Esophagus muscularis mucosa (tissue), 4 donors: ENCODE data around the gene NOCT. TPM values are rescaled to one million over a fixed set of nuclear protein-coding genes. Genes with fewer than 3 reads are reported as not detected.

ENCODE experiments used
- DNase-seq: peaks from one replicate; pipeline ENCODE4 v3.0.0-alpha.2; 2017; ENCODE audit errors: extremely low spot score
- H3K27ac ChIP-seq, 4 donors: fragments of 200-600 bp; sonication (generic); replicated peaks in 1 of 4; 1 replicate in 3 of 4; 2 replicates in 1 of 4; pipeline ENCODE4 v1.5.1; 2016 to 2019; ENCODE audit warnings: mild to moderate bottlenecking in 1 of 4
- H3K27me3 ChIP-seq, 4 donors: fragments of 200-600 bp; sonication (generic); one replicate each; pipeline versions ENCODE4 v1.5.1 to v1.6.0; 2016 to 2019
- H3K36me3 ChIP-seq, 4 donors: fragments of 200-600 bp; sonication (generic); one replicate each; pipeline ENCODE4 v1.5.1; 2016 to 2019
- H3K4me1 ChIP-seq, 4 donors: fragments of 200-600 bp; sonication (generic); one replicate each; pipeline ENCODE4 v1.5.1; 2016 to 2019
- H3K4me3 ChIP-seq, 4 donors: fragments of 200-600 bp; sonication (generic); 1 replicate in 2 of 4; 2 replicates in 2 of 4; pipeline ENCODE4 v1.5.1; 2016 to 2019; ENCODE audit warnings: mild to moderate bottlenecking in 4 of 4, moderate library complexity in 1 of 4
- H3K9me3 ChIP-seq, 4 donors: fragments of 200-600 bp; sonication (generic); 1 replicate in 3 of 4; 2 replicates in 1 of 4; pipeline ENCODE4 v1.5.1; 2016 to 2019
- CTCF ChIP-seq, 3 experiments: fragments of 200-600 bp in 2 of 3; fragments of 450-650 bp in 1 of 3; sonication (generic) in 2 of 3; IDR thresholded peaks; one replicate each; pipeline ENCODE4 v1.5.1; 2017 to 2019; ENCODE audit warnings: antibody characterized with exemption in 3 of 3, mild to moderate bottlenecking in 2 of 3, moderate library complexity in 1 of 3
- EP300 ChIP-seq: sonication (generic); formaldehyde crosslinking; IDR thresholded peaks from one replicate; pipeline ENCODE4 v1.6.1; 2017; ENCODE audit warnings: antibody characterized with exemption
- POLR2A ChIP-seq: fragments of 450-650 bp; IDR thresholded peaks from one replicate; pipeline ENCODE4 v1.6.1; 2017; ENCODE audit warnings: antibody characterized with exemption, moderate library complexity, mild to moderate bottlenecking, low read depth
- POLR2AphosphoS5 ChIP-seq, 2 donors: sonication (generic); formaldehyde crosslinking; IDR thresholded peaks; one replicate each; pipeline ENCODE4 v1.6.1; 2017; ENCODE audit warnings: antibody characterized with exemption in 2 of 2
- WGBS: methylation state at CpG from one replicate; pipeline ENCODE4 v1.1.5; 2018; 5-methylcytosine and 5-hydroxymethylcytosine counted together
- intact Hi-C: fragments of 100-400 bp; cut with DNase I; formaldehyde crosslinking; loops from one replicate; pipeline ENCODE4 v1.15.1; 2023
- total RNA-seq, 4 donors: library from RNA; depleted of rRNA; stranded (reverse); fragments of >200 nt; gene quantifications; one replicate each; pipeline versions ENCODE4 v1.1.0 to v1.2.1, GENCODE V29; 2016

NOCT gene
- total RNA-seq: 1 to 10 TPM; 1.7 to 7.0 (median 2.1) TPM

GRCh38 chr4:139015269-139015947 lies at the start of gene NOCT:
NOCT (plus strand) TSS chr4:139015781; CDS start chr4:139015982, 201 bp downstream.
- DNase-seq: peak; percentile 96
- under 1% methylated on average over 33 of the region's 62 CpGs for WGBS
- Histone ChIP-seq H3K27ac (peak within 1 kb of the TSS; percentile 90 to 95 (median 90)), H3K4me3 (peak within 1 kb of the TSS; percentile 71 to 90 (median 83)), H3K27me3 (no peaks in the 10 kb centered on the region), H3K9me3 (no peaks in the 10 kb centered on the region), H3K36me3 (no peaks in the 10 kb centered on the region), H3K4me1 (peaks cover 19 to 38% (median 31%) of the 10 kb centered on the region in 4 donors)
- TF ChIP-seq POLR2AphosphoS5 (IDR thresholded peaks at IDR 0.05) (peak; percentile 94 to 96), CTCF (IDR thresholded peaks at IDR 0.05) (peak; percentile 9 to 31 (median 16)), POLR2A (peak; percentile 74), EP300 (no peak)
- intact Hi-C loops: loop anchor here (5.0 kb wide), 1 partner anchor 287 kb away; the partner anchor contains the start of genes NAA15 and NDUFC1

- no peaks in the 10 kb centered on the region for H3K36me3 ChIP-seq
- no peak for DNase-seq
- intact Hi-C loops: no loop called here
- 75% methylated on average over 3 of the region's 3 CpGs for WGBS
- no peak for TF ChIP-seq CTCF (IDR thresholded peaks at IDR 0.05)
- no peak for TF ChIP-seq POLR2AphosphoS5 (IDR thresholded peaks at IDR 0.05)
- no peak for TF ChIP-seq POLR2A
- TF ChIP-seq EP300: no peak
- no peaks in the 10 kb centered on the region for H3K4me1 ChIP-seq
- H3K27ac ChIP-seq: no peak overlapping the region
- no peaks in the 10 kb centered on the region for H3K27me3 ChIP-seq
- H3K4me3 ChIP-seq: no peak overlapping the region
- no peaks in the 10 kb centered on the region for H3K9me3 ChIP-seq
Observed at GRCh38 chr4:138967313-138967712, 48.3 kb upstream of the NOCT start.

GRCh38 chr4:138972956-138973801 lies 42.4 kb upstream of the NOCT start:
- intact Hi-C loops: no loop called here
- Histone ChIP-seq H3K27me3 (no peaks in the 10 kb centered on the region), H3K27ac (no peak overlapping the region), H3K4me1 (no peaks in the 10 kb centered on the region), H3K36me3 (no peaks in the 10 kb centered on the region), H3K4me3 (no peak overlapping the region), H3K9me3 (no peaks in the 10 kb centered on the region)
- no peak for TF ChIP-seq EP300
- no peak for TF ChIP-seq CTCF (IDR thresholded peaks at IDR 0.05)
- no peak for TF ChIP-seq POLR2A
- no peak for TF ChIP-seq POLR2AphosphoS5 (IDR thresholded peaks at IDR 0.05)
- 89% methylated on average over 9 of the region's 9 CpGs for WGBS
- DNase-seq: no peak

- Histone ChIP-seq H3K27me3 (no peaks in the 10 kb centered on the region), H3K36me3 (no peaks in the 10 kb centered on the region), H3K4me1 (no peaks in the 10 kb centered on the region), H3K27ac (no peak overlapping the region), H3K4me3 (no peak overlapping the region), H3K9me3 (no peaks in the 10 kb centered on the region)
- intact Hi-C loops: no loop called here
- no peak for DNase-seq
- 76% methylated on average over 4 of the region's 4 CpGs for WGBS
- TF ChIP-seq POLR2A (no peak), POLR2AphosphoS5 (IDR thresholded peaks at IDR 0.05) (no peak), CTCF (IDR thresholded peaks at IDR 0.05) (no peak), EP300 (no peak)
Observed at GRCh38 chr4:138975225-138975624, 40.4 kb upstream of the NOCT start.
